HG03139 (cell line): ENCODE results near the gene GPR142.

Experiments used
- ATAC-seq: cut with Tn5 transposase; IDR thresholded peaks from one replicate; pipeline ENCODE4 v1.9.1; 2021; ENCODE audit not compliant: unreplicated experiment

The GPR142 gene

GRCh38 chr17:74343526-74344284 is 23.6 kb upstream of the GPR142 start:
- no peak for ATAC-seq

GRCh38 chr17:74344658-74345057 is 22.6 kb upstream of the GPR142 start:
- ATAC-seq, result no peak

- no peak for ATAC-seq
Measured at GRCh38 chr17:74345433-74346241, 21.7 kb upstream of the GPR142 start.

- ATAC-seq, result no peak
Measured at GRCh38 chr17:74347646-74348045, 19.7 kb upstream of the GPR142 start.

- no peak for ATAC-seq
Measured at GRCh38 chr17:74349120-74349519, 18.2 kb upstream of the GPR142 start.

GRCh38 chr17:74350486-74350885 is 16.8 kb upstream of the GPR142 start:
- no peak for ATAC-seq

GRCh38 chr17:74351552-74352210 is 15.6 kb upstream of the GPR142 start:
- ATAC-seq, result no peak

GRCh38 chr17:74353446-74354060 is 13.8 kb upstream of the GPR142 start:
- ATAC-seq, result no peak

- ATAC-seq, result no peak
Measured at GRCh38 chr17:74354123-74354522, 13.2 kb upstream of the GPR142 start.

- no peak for ATAC-seq
Measured at GRCh38 chr17:74354561-74354960, 12.7 kb upstream of the GPR142 start.

GRCh38 chr17:74355065-74355464 is 12.2 kb upstream of the GPR142 start:
- ATAC-seq, result no peak

- ATAC-seq, result no peak
Measured at GRCh38 chr17:74356646-74357465, 10.4 kb upstream of the GPR142 start.

- ATAC-seq, result no peak
Measured at GRCh38 chr17:74357466-74357809, 9.9 kb upstream of the GPR142 start.

- ATAC-seq, result no peak
Measured at GRCh38 chr17:74358697-74359096, 8.6 kb upstream of the GPR142 start.

GRCh38 chr17:74359916-74360315 is 7.4 kb upstream of the GPR142 start:
- ATAC-seq, result no peak

GRCh38 chr17:74360899-74361229 is 6.4 kb upstream of the GPR142 start:
- ATAC-seq, result no peak

- no peak for ATAC-seq
Measured at GRCh38 chr17:74361230-74362068, 5.9 kb upstream of the GPR142 start, which contains the start of gene BTBD17. Gene BTBD17 (minus strand): TSS chr17:74361868. CDS start chr17:74361819, 49 bp downstream.

- ATAC-seq, result no peak
Measured at GRCh38 chr17:74362069-74362405, 5.3 kb upstream of the GPR142 start.

GRCh38 chr17:74362810-74363498 is 4.4 kb upstream of the GPR142 start:
- no peak for ATAC-seq
